Measurements from ENCODE around the gene EMSY. TPM values are rescaled to one million over a fixed set of nuclear protein-coding genes. Genes with fewer than 3 reads are reported as not detected.
A peak's percentile ranks its signal among the peaks of the same experiment; 100 is the strongest.

Gene EMSY
- total RNA-seq, 1 experiment from 2014 or later = 19.1 TPM

GRCh38 chr11:76597533-76598425, 153.0 kb downstream of the EMSY start:
- no peak for DNase-seq (ENCODE audit: low spot score)

GRCh38 chr11:76598426-76598839, 153.6 kb downstream of the EMSY start:
- peak; percentile 78 for DNase-seq (ENCODE audit: low spot score)

DNA sequence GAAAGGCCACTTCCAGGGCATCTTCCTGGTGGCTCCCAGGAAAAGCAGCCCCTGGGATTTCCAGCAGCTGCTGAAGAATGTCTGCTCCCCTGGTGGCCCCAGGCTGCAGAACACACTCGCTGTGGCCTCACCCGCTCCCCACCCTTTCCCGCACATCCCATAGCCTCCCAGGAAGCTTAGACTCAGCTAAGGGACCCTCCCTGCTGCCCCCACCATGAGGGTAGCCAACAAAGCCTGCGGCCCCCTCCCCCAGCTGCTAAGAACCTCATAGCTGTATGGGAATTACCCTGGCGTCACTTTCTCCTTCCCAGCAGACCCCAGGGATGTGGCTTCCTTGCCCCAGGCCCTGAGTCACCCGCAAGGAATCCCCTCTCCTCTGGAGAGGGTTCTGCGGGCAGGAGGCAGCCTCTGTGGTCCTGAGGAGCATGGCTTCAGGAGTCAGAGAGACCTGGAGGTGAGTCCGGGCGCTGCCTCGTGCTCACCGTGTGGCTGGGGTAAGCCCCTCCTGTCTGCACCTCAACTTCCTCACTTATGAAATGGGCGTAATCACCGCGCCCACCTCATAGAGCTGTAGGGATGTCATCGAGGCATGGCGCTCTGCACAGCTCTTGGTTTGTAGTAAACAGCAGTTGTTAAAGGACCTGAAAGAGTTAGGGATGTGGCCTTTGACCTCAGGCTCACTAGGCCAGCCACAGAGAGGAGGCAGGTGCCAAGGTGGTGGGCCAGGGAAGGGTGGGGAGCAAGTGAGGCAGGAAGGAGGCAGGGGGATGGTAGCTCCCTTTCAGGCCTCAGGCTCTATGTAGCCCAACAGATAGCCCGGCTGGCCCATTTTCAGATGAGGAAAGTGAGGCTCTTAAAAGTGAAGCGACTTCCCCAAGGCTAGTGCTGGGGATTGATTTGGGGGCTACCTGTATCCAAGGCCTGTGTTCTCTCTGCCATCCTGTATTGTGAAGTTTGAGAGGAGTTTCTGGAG, 154.5 kb downstream of the EMSY start:
- no peak for DNase-seq (ENCODE audit: low spot score)

DNA sequence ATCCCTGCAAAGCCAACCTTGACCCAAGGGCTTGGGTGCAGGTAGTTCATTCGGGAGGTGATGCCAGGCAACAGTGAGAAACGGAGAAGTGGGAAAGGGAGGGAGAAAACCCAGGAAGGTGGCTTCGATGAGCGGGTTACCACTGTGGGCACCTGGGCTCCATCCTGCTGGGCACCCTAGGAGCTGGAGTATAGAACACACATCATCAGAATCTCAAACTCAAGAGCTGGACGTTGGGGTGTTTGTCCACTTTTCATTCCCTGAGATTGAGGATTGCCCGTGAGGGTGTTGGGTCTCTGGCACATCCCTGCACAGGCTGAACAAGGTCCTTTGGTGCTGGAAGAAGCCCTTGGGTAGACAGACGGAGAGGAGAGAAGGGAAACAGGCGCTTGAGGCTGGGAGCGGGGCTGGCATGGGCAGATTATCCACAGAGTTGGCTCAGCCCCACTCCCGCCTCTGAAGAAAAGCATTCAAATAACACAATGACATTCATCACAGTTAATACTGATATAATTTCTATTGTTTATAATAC, 155.4 kb downstream of the EMSY start:
- DNase-seq (ENCODE audit: low spot score) = no peak

GRCh38 chr11:76601272-76601671, 156.5 kb downstream of the EMSY start:
- DNase-seq (ENCODE audit: low spot score) = no peak

DNA sequence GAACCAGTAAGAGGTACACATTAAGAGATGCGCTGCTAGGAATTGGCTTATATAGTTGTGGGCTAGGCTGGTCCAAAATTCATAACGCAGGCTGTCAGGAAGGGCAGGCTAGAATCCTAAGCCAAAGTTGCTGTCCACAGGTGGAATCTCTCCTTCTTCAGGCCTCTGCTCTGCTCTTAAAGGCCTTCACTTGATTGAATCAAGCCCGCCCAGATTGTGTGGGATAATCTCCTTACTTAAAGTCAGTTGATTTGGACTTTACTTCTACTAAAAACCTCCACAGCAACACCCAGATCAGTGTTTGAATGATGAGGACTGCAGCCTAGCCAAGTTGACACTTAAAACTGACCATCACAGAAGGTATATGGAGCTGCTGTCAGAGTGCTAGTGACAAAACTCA, 156.9 kb downstream of the EMSY start:
- no peak for DNase-seq (ENCODE audit: low spot score)

- no peak for DNase-seq (ENCODE audit: low spot score)
These were observed 157.6 kb downstream of the EMSY start for GRCh38 chr11:76602431-76602861.

Small RNA genes lying within 50 kb of the gene (small RNA-seq; reads per million reads assigned to genes)
- not detected for gene AP001189.2
- not detected for gene RF00019

Other genes starting within 250 kb of the EMSY start
- 67.7 and 78.8 TPM in 2 replicates for gene WNT11, start 238.5 kb upstream of the EMSY start, total RNA-seq (2014; rRNA removed; shearing (Covaris generic))
- gene THAP12, start 63.9 kb upstream of the EMSY start, total RNA-seq (2014; rRNA removed; shearing (Covaris generic)) = 27.4 and 33.0 TPM in 2 replicates
- gene GVQW3, start 63.7 kb upstream of the EMSY start, total RNA-seq (2014; rRNA removed; shearing (Covaris generic)) = 1.8 and 2.1 TPM in 2 replicates
- gene LRRC32, start 225.7 kb downstream of the EMSY start, total RNA-seq (2014; rRNA removed; shearing (Covaris generic)) = 0.10 TPM in 1 of 2 replicates, not detected in the other